IPS-11a (cell line): Measurements from ENCODE around the gene CRTAP.
"Not testable (repeated sequence)": the region's sequence is repeated elsewhere in the genome, so short reads cannot be mapped to it uniquely, and the experiment has no call there.

Source experiments
- H3K4me3 ChIP-seq: one replicate; pipeline ENCODE4 v1.5.1; 2013; ENCODE audit warnings: low read depth, low read length, control low read depth

Gene CRTAP

GRCh38 chr3:33099109-33099645 lies 14.6 kb upstream of the CRTAP start:
- no peak overlapping the region for H3K4me3 ChIP-seq

- no peak overlapping the region for H3K4me3 ChIP-seq
Observed at GRCh38 chr3:33099701-33100100, 14.1 kb upstream of the CRTAP start.

GRCh38 chr3:33100229-33100628 lies 13.6 kb upstream of the CRTAP start:
- H3K4me3 ChIP-seq, result no peak overlapping the region

GRCh38 chr3:33103034-33103433 lies 10.8 kb upstream of the CRTAP start:
- H3K4me3 ChIP-seq, result no peak overlapping the region

- no peak overlapping the region for H3K4me3 ChIP-seq
Observed at GRCh38 chr3:33103480-33103879, 10.3 kb upstream of the CRTAP start.

- H3K4me3 ChIP-seq, result no peak overlapping the region
Observed at GRCh38 chr3:33104803-33105202, 9.0 kb upstream of the CRTAP start.

- H3K4me3 ChIP-seq, result no peak overlapping the region
Observed at GRCh38 chr3:33105341-33105948, 8.4 kb upstream of the CRTAP start.

- H3K4me3 ChIP-seq, result not testable (repeated sequence)
Observed at GRCh38 chr3:33106854-33107253, 7.0 kb upstream of the CRTAP start.

- H3K4me3 ChIP-seq, result no peak overlapping the region
Observed at GRCh38 chr3:33111581-33111980, 2.2 kb upstream of the CRTAP start.

GRCh38 chr3:33114622-33115023 lies 809 bp downstream of the CRTAP start:
- peak overlapping the region; percentile 83 for H3K4me3 ChIP-seq

GRCh38 chr3:33115024-33115768 lies 1.4 kb downstream of the CRTAP start:
- H3K4me3 ChIP-seq, result no peak overlapping the region

- no peak overlapping the region for H3K4me3 ChIP-seq
Observed at GRCh38 chr3:33117461-33117860, 3.6 kb downstream of the CRTAP start.

GRCh38 chr3:33119891-33120290 lies 6.1 kb downstream of the CRTAP start:
- H3K4me3 ChIP-seq, result no peak overlapping the region

- H3K4me3 ChIP-seq, result no peak overlapping the region
Observed at GRCh38 chr3:33122991-33123390, 9.2 kb downstream of the CRTAP start.

- no peak overlapping the region for H3K4me3 ChIP-seq
Observed at GRCh38 chr3:33124638-33125037, 10.8 kb downstream of the CRTAP start.

- H3K4me3 ChIP-seq, result no peak overlapping the region
Observed at GRCh38 chr3:33125840-33126239, 12.0 kb downstream of the CRTAP start.

GRCh38 chr3:33128706-33129105 lies 14.9 kb downstream of the CRTAP start:
- H3K4me3 ChIP-seq, result no peak overlapping the region

GRCh38 chr3:33130144-33130543 lies 16.3 kb downstream of the CRTAP start:
- no peak overlapping the region for H3K4me3 ChIP-seq

- no peak overlapping the region for H3K4me3 ChIP-seq
Observed at GRCh38 chr3:33131331-33132018, 17.7 kb downstream of the CRTAP start.

- no peak overlapping the region for H3K4me3 ChIP-seq
Observed at GRCh38 chr3:33132019-33132360, 18.2 kb downstream of the CRTAP start.

- H3K4me3 ChIP-seq, result no peak overlapping the region
Observed at GRCh38 chr3:33134026-33134625, 20.3 kb downstream of the CRTAP start.

- H3K4me3 ChIP-seq, result no peak overlapping the region
Observed at GRCh38 chr3:33137691-33138090, 23.9 kb downstream of the CRTAP start.
